Measurements from ENCODE around the gene TAB3.
"Not testable (repeated sequence)": the region's sequence is repeated elsewhere in the genome, so short reads cannot be mapped to it uniquely, and the experiment has no call there.

Gene TAB3

DNA sequence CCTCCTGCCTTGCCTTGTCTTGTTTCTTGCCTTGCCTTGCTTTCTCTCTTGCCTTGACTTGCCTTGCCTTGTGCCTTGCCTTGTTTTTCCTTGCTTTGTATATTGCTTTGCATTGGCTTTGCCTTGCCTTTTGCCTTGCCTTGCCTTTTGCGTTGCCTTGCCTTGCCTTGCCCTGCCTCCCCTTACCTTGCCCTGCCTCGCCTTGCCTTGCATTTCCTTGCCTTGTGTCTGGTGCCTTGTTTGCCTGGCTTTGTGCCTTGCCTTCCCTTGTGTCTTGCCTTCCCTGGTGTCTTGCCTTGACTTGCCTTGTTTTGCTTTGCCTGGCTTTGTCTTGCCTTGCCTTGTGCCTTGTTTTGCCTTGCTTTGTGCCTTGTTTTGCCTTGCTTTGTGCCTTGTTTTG is 89.7 kb downstream of the TAB3 start:
- no peak overlapping the region for H3K4me3 ChIP-seq (ENCODE audit: low read depth, low read length)
- no peak for DNase-seq (ENCODE audit: low read depth)
- no peak for TF ChIP-seq POLR2A (IDR thresholded peaks at IDR 0.05; ENCODE audit: extremely low read depth, insufficient read length)
- no peak for TF ChIP-seq MYC (IDR thresholded peaks at IDR 0.05; ENCODE audit: low read depth, low read length)
- TF ChIP-seq, protein P1, sequence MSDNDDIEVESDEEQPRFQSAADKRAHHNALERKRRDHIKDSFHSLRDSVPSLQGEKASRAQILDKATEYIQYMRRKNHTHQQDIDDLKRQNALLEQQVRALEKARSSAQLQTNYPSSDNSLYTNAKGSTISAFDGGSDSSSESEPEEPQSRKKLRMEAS (IDR thresholded peaks at IDR 0.05; ENCODE audit: low read depth, low read length): no peak
- TF ChIP-seq, protein P2, sequence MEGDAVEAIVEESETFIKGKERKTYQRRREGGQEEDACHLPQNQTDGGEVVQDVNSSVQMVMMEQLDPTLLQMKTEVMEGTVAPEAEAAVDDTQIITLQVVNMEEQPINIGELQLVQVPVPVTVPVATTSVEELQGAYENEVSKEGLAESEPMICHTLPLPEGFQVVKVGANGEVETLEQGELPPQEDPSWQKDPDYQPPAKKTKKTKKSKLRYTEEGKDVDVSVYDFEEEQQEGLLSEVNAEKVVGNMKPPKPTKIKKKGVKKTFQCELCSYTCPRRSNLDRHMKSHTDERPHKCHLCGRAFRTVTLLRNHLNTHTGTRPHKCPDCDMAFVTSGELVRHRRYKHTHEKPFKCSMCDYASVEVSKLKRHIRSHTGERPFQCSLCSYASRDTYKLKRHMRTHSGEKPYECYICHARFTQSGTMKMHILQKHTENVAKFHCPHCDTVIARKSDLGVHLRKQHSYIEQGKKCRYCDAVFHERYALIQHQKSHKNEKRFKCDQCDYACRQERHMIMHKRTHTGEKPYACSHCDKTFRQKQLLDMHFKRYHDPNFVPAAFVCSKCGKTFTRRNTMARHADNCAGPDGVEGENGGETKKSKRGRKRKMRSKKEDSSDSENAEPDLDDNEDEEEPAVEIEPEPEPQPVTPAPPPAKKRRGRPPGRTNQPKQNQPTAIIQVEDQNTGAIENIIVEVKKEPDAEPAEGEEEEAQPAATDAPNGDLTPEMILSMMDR (IDR thresholded peaks at IDR 0.05; ENCODE audit: low read depth, low read length): no peak

DNA sequence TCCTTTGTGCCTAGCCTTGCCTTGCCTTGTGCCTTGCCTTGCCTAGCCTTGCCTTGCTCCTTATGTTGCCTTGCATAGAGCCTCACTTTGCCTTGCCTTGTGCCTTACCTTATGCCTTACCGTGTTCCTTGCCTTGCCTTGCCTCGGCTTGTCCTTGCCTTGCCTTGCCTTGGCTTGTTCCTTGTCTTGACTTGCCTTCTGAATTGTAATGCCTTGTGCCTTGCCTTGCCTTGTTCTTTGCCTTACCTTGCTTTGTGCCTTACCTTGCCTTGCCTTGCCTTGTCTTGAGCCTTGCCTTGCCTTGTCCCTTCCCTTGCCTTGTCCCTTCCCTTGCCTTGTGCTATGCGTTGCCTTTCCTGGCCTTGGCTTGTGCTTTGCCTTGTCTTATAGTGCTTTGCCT is 90.2 kb downstream of the TAB3 start:
- DNase-seq (ENCODE audit: low read depth): no peak
- no peak overlapping the region for H3K4me3 ChIP-seq (ENCODE audit: low read depth, low read length)
- TF ChIP-seq, protein P2 (IDR thresholded peaks at IDR 0.05; ENCODE audit: low read depth, low read length): no peak
- TF ChIP-seq, protein P1 (IDR thresholded peaks at IDR 0.05; ENCODE audit: low read depth, low read length): no peak
- TF ChIP-seq POLR2A (IDR thresholded peaks at IDR 0.05; ENCODE audit: extremely low read depth, insufficient read length): no peak
- no peak for TF ChIP-seq MYC (IDR thresholded peaks at IDR 0.05; ENCODE audit: low read depth, low read length)

DNA sequence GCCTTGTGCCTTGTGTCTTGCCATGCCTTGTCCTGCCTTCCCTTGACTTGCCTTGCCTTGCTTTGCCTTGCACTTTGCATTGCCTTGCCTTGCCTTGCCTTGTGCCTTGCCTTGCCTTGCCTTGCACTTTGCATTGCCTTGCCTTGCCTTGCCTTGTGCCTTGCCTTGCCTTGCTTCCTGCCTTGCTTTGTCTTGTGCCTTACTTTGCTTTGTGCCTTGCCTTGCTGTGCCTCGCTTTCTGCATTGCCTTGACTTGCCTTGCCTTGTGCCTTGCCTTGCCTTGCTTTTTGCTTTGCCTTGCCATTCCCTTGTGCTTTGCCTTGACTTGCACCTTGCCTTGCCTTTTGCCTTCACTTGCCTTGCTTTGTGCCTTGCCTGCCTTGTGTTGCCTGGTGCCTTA is 91.8 kb downstream of the TAB3 start:
- DNase-seq (ENCODE audit: low read depth); H3K4me3 ChIP-seq (ENCODE audit: low read depth, low read length): not testable (repeated sequence)

DNA sequence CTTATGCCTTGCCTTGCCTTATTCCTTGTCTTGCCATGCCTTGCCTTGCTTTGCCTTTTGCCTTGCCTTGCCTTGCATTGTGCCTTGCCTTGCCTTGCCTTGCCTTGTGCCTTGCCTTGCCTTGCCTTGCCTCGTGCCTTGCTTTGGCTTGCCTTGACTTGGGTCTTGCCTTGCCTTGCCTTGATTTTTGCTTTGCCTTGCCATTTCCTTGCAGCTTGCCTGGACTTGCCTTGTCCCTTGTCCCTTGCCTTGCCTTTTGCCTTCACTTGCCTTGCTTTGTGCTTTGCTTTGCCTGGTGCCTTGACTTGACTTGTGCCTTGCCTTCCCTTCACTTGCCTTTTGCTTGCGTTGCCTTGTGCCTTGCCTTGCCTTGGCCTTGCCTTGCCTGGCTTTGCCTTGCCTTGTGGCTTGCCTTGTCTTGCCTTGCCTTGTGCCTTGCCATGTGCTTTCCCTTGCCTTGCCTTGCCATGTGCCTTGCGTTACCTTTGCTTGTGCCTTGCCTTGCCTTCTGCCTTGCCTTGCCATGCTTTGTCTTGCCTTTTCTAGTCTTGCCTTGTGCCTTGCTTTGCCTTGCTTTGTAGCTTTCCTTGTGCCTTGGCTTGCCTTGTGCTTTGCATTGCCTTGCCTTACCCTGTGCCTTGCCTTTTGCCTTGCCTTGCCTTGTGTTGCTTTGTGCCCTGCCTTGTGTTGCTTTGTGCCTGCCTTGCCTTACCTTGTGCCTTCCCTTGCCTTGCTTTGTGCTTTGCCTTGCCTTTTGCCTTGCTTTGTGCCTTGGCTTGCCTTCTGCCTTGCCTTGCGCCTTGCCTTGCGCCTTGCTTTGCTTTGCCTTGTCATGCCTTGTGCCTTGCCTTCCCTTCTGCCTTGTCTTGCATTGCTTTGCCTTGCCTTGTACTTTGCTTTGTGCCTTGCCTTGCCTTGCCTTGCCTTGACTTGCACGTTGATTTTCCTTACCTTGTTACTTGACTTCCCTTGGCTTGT is 92.8 kb downstream of the TAB3 start:
- no peak overlapping the region for H3K4me3 ChIP-seq (ENCODE audit: low read depth, low read length)
- TF ChIP-seq POLR2A (IDR thresholded peaks at IDR 0.05; ENCODE audit: extremely low read depth, insufficient read length) (no peak), MYC (IDR thresholded peaks at IDR 0.05; ENCODE audit: low read depth, low read length) (no peak)
- TF ChIP-seq, protein P2 (IDR thresholded peaks at IDR 0.05; ENCODE audit: low read depth, low read length): no peak
- DNase-seq (ENCODE audit: low read depth): no peak

DNA sequence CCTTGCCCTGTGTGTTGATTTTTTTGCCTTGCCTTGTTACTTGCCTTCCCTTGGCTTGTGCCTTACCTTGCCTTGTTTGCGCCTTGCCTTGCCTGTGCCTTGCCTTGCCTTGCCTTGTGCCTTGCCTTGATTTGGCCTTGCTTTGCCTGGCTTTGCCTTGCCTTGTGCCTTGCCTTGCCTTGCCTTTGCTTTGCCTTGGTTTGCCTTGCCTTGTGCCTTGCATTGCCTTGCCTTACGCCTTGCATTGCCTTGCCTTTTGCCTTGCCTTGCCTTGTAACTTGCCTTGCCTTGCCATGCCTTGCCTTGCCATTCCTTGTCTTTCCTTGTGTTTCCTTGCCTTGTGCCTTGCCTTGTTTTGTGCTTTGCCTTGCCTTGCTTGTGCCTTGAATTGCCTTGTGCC is 94.6 kb downstream of the TAB3 start:
- H3K4me3 ChIP-seq (ENCODE audit: low read depth, low read length): no peak overlapping the region
- TF ChIP-seq, protein P1 (IDR thresholded peaks at IDR 0.05; ENCODE audit: low read depth, low read length): no peak
- TF ChIP-seq MYC (IDR thresholded peaks at IDR 0.05; ENCODE audit: low read depth, low read length) (no peak), POLR2A (IDR thresholded peaks at IDR 0.05; ENCODE audit: extremely low read depth, insufficient read length) (no peak)
- TF ChIP-seq, protein P2 (IDR thresholded peaks at IDR 0.05; ENCODE audit: low read depth, low read length): no peak
- no peak for DNase-seq (ENCODE audit: low read depth)

DNA sequence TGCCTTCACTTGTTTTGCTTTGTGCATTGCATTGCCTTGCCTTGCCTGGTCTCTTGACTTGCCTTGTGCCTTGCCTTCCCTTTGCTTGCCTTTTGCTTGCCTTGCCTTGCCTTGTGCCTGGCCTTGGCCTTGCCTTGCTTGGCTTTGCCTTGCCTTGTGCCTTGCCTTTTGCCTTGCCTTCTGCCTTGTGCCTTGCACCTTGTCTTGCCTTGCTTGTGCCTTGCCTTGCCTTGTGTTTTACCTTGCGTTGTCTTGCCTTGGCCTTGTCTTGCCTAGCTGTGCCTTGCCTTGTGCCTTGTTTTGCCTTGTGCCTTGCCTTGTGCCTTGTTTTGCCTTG is 95.3 kb downstream of the TAB3 start:
- H3K4me3 ChIP-seq (ENCODE audit: low read depth, low read length): no peak overlapping the region
- DNase-seq (ENCODE audit: low read depth): no peak
- TF ChIP-seq MYC (IDR thresholded peaks at IDR 0.05; ENCODE audit: low read depth, low read length): no peak
